ENCODE data around the gene LZTS2. TPM values are rescaled to one million over a fixed set of nuclear protein-coding genes. Genes with fewer than 3 reads are reported as not detected.

LZTS2 gene
- total and polyA plus RNA-seq, 2 of the 4 experiments (the other 2 are of a cell fraction): 19.2 to 101 TPM

- no TSS peak for BruUV-seq (replicated peaks)
- H3K9me1 ChIP-seq (ENCODE audit: insufficient read depth, low read length): peaks cover 8% of the 10 kb centered on the region; the same call in 1 of the 2 replicates
Measured at GRCh38 chr10:101042667-101043362, 43.2 kb downstream of the LZTS2 start.

More at GRCh38 chr10:101042667-101043362, 43.2 kb downstream of the LZTS2 start:
- H3K79me1 ChIP-seq (ENCODE audit: low read depth in 1 of 2, low read length in 2 of 2): peaks cover 5 to 8% of the 10 kb centered on the region in 2 experiments; a peak in 1 of 4 replicates
- WGBS, 2 experiments (ENCODE audit: extremely low coverage in 2 of 2, insufficient read length in 1 of 2): 0% methylated on average over 27 of the region's 40 CpGs; no CpG with 5 or more reads in 1 of the 2 experiments
- CTCF ChIA-PET: interaction anchor here (0.7 to 2.1 kb wide), 7 partner anchors 18 to 99 kb away, joined by 3 to 7 read pairs (median 4); partner anchors contain the start of gene KAZALD1
- peak overlapping the region; percentile 77; the same call in 1 of the 2 replicates for H3K23ac ChIP-seq (ENCODE audit: low read depth, low read length)
- H3K4me2 ChIP-seq (ENCODE audit: low read depth, low read length): peak overlapping the region; percentile 74
- dilution Hi-C loops (cut with HindIII; ENCODE audit: low sequenced_read_pairs, unreplicated experiment) (no loop called here), intact Hi-C loops (cut with micrococcal nuclease) (no loop called here), in situ Hi-C loops (cut with MboI; ENCODE audit: low sequenced_read_pairs) (no loop called here)
- peak overlapping the region; percentile 27 for H4K5ac ChIP-seq (ENCODE audit: low read depth, low read length)
- peak overlapping the region; percentile 41 for H3K4me3 ChIP-seq (ENCODE audit: insufficient read depth, low read depth, low read length)
- TF ChIP-seq USF2 (IDR thresholded peaks at IDR 0.05; ENCODE audit: low read depth, low read length) (no peak), CTCF (conservative IDR thresholded peaks at IDR 0.05; ENCODE audit: low read depth, low read length) (no peak), POLR2A (IDR thresholded peaks at IDR 0.05; ENCODE audit: low read depth, low read length) (no peak), MAZ (IDR thresholded peaks at IDR 0.05; ENCODE audit: borderline replicate concordance, low read depth, low read length) (peak; percentile 54; the same call in 1 of the 2 replicates)
- peak overlapping the region; percentile 75 for H2BK5ac ChIP-seq (ENCODE audit: low read depth, low read length, poor library complexity, severe bottlenecking)
- no peaks in the 10 kb centered on the region for H3K9me3 ChIP-seq (ENCODE audit: control insufficient read depth, insufficient read depth, low read length)
- peak overlapping the region; percentile 26; the same call in 1 of the 2 replicates for H2BK20ac ChIP-seq (ENCODE audit: low read depth, low read length)
- ATAC-seq (ENCODE audit: low read depth): peak; percentile 89
- H2AK5ac ChIP-seq (ENCODE audit: low read depth, low read length): peak overlapping the region; percentile 81
- peak overlapping the region; percentile 93 for H3K4ac ChIP-seq (ENCODE audit: low read depth, low read length)
- peak overlapping the region; percentile 89 for H2BK120ac ChIP-seq (ENCODE audit: low read depth, low read length)
- peak overlapping the region; percentile 79 for H3K56ac ChIP-seq (ENCODE audit: extremely low read depth, insufficient read depth, low read length)
- H3K18ac ChIP-seq (ENCODE audit: low read depth, low read length): peak overlapping the region; percentile 44
- peaks cover 17% of the 10 kb centered on the region for H3K36me3 ChIP-seq (ENCODE audit: control insufficient read depth, insufficient read depth, low read length)
- peak overlapping the region; percentile 28 for H2AK9ac ChIP-seq (replicated peaks; ENCODE audit: low read depth, low read length, poor library complexity)
- peaks cover 11% of the 10 kb centered on the region for H3K4me1 ChIP-seq (ENCODE audit: control insufficient read depth, insufficient read depth, low read length)
- no peaks in the 10 kb centered on the region for H4K20me1 ChIP-seq (ENCODE audit: insufficient read depth, low read length)
- H3K9ac ChIP-seq (ENCODE audit: low read depth, low read length): peak overlapping the region; percentile 57
- DNase-seq: peak; percentile 95
- H3K27ac ChIP-seq (ENCODE audit: insufficient read depth, low read length): peak overlapping the region; percentile 72
- H4K8ac ChIP-seq (ENCODE audit: low read depth in 2 of 2, low read length in 2 of 2): peak overlapping the region; percentile 86 to 96
- H3K27me3 ChIP-seq (ENCODE audit: control insufficient read depth, insufficient read depth, low read length): no peaks in the 10 kb centered on the region; the same call in 1 of the 2 replicates
- peak overlapping the region; percentile 94 for H2AFZ ChIP-seq (replicated peaks; ENCODE audit: low read length, poor library complexity)
- peak overlapping the region; percentile 97 for H3K14ac ChIP-seq (replicated peaks; ENCODE audit: low read depth, low read length)
- peak overlapping the region; percentile 81; the same call in 2 of the 3 replicates for H2BK15ac ChIP-seq (ENCODE audit: low read depth, low read length)
- peak overlapping the region; percentile 90 for H4K91ac ChIP-seq (ENCODE audit: insufficient read depth, low read depth, low read length)
- POLR2A ChIA-PET (ENCODE audit: unreplicated experiment): interaction anchor here (0.8 to 1.2 kb wide), 3 partner anchors 11 to 20 kb away, joined by 3 to 6 read pairs (median 4); partner anchors contain the start of gene KAZALD1

Measured in IMR-90 (cell line).